Effector memory CD4-positive, alpha-beta T cell (primary cell): ENCODE data around the gene RGS9.

Source experiments
- DNase-seq, 3 donors: peaks; one replicate each; pipeline ENCODE4 v3.0.0-alpha.2; 2020
- H3K27ac ChIP-seq: 2 replicates; pipeline ENCODE4 v1.7.0; 2013; ENCODE audit warnings: mild to moderate bottlenecking, low read length, moderate library complexity; ENCODE audit not compliant: insufficient read depth, poor library complexity, severe bottlenecking
- H3K27me3 ChIP-seq: replicated peaks from 2 replicates; pipeline ENCODE4 v1.7.0; 2013; ENCODE audit warnings: mild to moderate bottlenecking, low read length; ENCODE audit not compliant: insufficient read depth, control insufficient read depth, poor library complexity, severe bottlenecking
- H3K36me3 ChIP-seq: 2 replicates; pipeline ENCODE4 v1.7.0; 2013; ENCODE audit warnings: mild to moderate bottlenecking, low read length, moderate library complexity; ENCODE audit not compliant: control insufficient read depth, insufficient read depth
- H3K4me1 ChIP-seq: 2 replicates; pipeline ENCODE4 v1.7.0; 2013; ENCODE audit warnings: low read length, mild to moderate bottlenecking; ENCODE audit not compliant: control insufficient read depth, insufficient read depth, poor library complexity, severe bottlenecking
- H3K4me3 ChIP-seq: 2 replicates; pipeline ENCODE4 v1.7.0; 2013; ENCODE audit warnings: low read length, low read depth, mild to moderate bottlenecking; ENCODE audit not compliant: insufficient read depth, poor library complexity, severe bottlenecking
- H3K9me3 ChIP-seq: 2 replicates; pipeline ENCODE4 v1.7.0; 2013; ENCODE audit warnings: mild to moderate bottlenecking, low read length, moderate library complexity; ENCODE audit not compliant: control insufficient read depth

The RGS9 gene

GRCh38 chr17:65193305-65193704 is 56.1 kb downstream of the RGS9 start:
- H3K4me1 ChIP-seq: no peaks in the 10 kb centered on the region
- no peaks in the 10 kb centered on the region for H3K36me3 ChIP-seq
- no peak for DNase-seq
- no peak overlapping the region for H3K4me3 ChIP-seq
- H3K27ac ChIP-seq: no peak overlapping the region
- H3K27me3 ChIP-seq: no peaks in the 10 kb centered on the region
- no peaks in the 10 kb centered on the region for H3K9me3 ChIP-seq

- Histone ChIP-seq H3K4me3 (no peak overlapping the region), H3K36me3 (no peaks in the 10 kb centered on the region), H3K9me3 (no peaks in the 10 kb centered on the region), H3K27me3 (no peaks in the 10 kb centered on the region), H3K4me1 (no peaks in the 10 kb centered on the region), H3K27ac (no peak overlapping the region)
- no peak for DNase-seq
These were observed 56.6 kb downstream of the RGS9 start for GRCh38 chr17:65193716-65194293.

GRCh38 chr17:65194670-65195334 is 57.6 kb downstream of the RGS9 start:
- DNase-seq: no peak
- H3K27me3 ChIP-seq: no peaks in the 10 kb centered on the region
- H3K4me3 ChIP-seq: no peak overlapping the region
- no peaks in the 10 kb centered on the region for H3K4me1 ChIP-seq
- no peaks in the 10 kb centered on the region for H3K36me3 ChIP-seq
- H3K27ac ChIP-seq: no peak overlapping the region
- H3K9me3 ChIP-seq: no peaks in the 10 kb centered on the region

- H3K9me3 ChIP-seq: no peaks in the 10 kb centered on the region
- no peak overlapping the region for H3K27ac ChIP-seq
- H3K4me3 ChIP-seq: no peak overlapping the region
- H3K4me1 ChIP-seq: no peaks in the 10 kb centered on the region
- H3K36me3 ChIP-seq: no peaks in the 10 kb centered on the region
- no peaks in the 10 kb centered on the region for H3K27me3 ChIP-seq
- DNase-seq: no peak
These were observed 58.5 kb downstream of the RGS9 start for GRCh38 chr17:65195716-65196115.

- Histone ChIP-seq H3K27ac (no peak overlapping the region), H3K36me3 (no peaks in the 10 kb centered on the region), H3K27me3 (no peaks in the 10 kb centered on the region), H3K4me1 (no peaks in the 10 kb centered on the region), H3K9me3 (no peaks in the 10 kb centered on the region), H3K4me3 (no peak overlapping the region)
- no peak for DNase-seq
These were observed 59.4 kb downstream of the RGS9 start for GRCh38 chr17:65196617-65197016.

- H3K4me1 ChIP-seq: no peaks in the 10 kb centered on the region
- no peaks in the 10 kb centered on the region for H3K9me3 ChIP-seq
- H3K27ac ChIP-seq: no peak overlapping the region
- H3K36me3 ChIP-seq: no peaks in the 10 kb centered on the region
- H3K4me3 ChIP-seq: no peak overlapping the region
- no peaks in the 10 kb centered on the region for H3K27me3 ChIP-seq
- DNase-seq: no peak
These were observed 60.0 kb downstream of the RGS9 start for GRCh38 chr17:65197201-65197600.

GRCh38 chr17:65198653-65199382 is 61.6 kb downstream of the RGS9 start:
- Histone ChIP-seq H3K4me3 (no peak overlapping the region), H3K27me3 (no peaks in the 10 kb centered on the region), H3K36me3 (no peaks in the 10 kb centered on the region), H3K27ac (no peak overlapping the region), H3K9me3 (no peaks in the 10 kb centered on the region), H3K4me1 (no peaks in the 10 kb centered on the region)
- DNase-seq: no peak

GRCh38 chr17:65201331-65201730 is 64.2 kb downstream of the RGS9 start:
- no peaks in the 10 kb centered on the region for H3K4me1 ChIP-seq
- no peaks in the 10 kb centered on the region for H3K27me3 ChIP-seq
- no peaks in the 10 kb centered on the region for H3K36me3 ChIP-seq
- no peaks in the 10 kb centered on the region for H3K9me3 ChIP-seq
- no peak overlapping the region for H3K4me3 ChIP-seq
- DNase-seq: no peak
- H3K27ac ChIP-seq: no peak overlapping the region

- H3K27me3 ChIP-seq: no peaks in the 10 kb centered on the region
- no peaks in the 10 kb centered on the region for H3K9me3 ChIP-seq
- no peaks in the 10 kb centered on the region for H3K36me3 ChIP-seq
- no peak for DNase-seq
- no peaks in the 10 kb centered on the region for H3K4me1 ChIP-seq
- H3K27ac ChIP-seq: no peak overlapping the region
- H3K4me3 ChIP-seq: no peak overlapping the region
These were observed 65.8 kb downstream of the RGS9 start for GRCh38 chr17:65202844-65203571.

- Histone ChIP-seq H3K36me3 (no peaks in the 10 kb centered on the region), H3K27me3 (no peaks in the 10 kb centered on the region), H3K9me3 (no peaks in the 10 kb centered on the region), H3K4me3 (no peak overlapping the region), H3K27ac (no peak overlapping the region), H3K4me1 (no peaks in the 10 kb centered on the region)
- DNase-seq: no peak
These were observed 66.8 kb downstream of the RGS9 start for GRCh38 chr17:65204001-65204400.
